ENCODE results near the gene HEMK1. TPM values are rescaled to one million over a fixed set of nuclear protein-coding genes. Genes with fewer than 3 reads are reported as not detected.

The HEMK1 gene
- total and polyA plus RNA-seq, 2 donors (not counting 1 experiment from before 2014, with no cell fraction given), result 34.2 to 43.0 TPM

DNA sequence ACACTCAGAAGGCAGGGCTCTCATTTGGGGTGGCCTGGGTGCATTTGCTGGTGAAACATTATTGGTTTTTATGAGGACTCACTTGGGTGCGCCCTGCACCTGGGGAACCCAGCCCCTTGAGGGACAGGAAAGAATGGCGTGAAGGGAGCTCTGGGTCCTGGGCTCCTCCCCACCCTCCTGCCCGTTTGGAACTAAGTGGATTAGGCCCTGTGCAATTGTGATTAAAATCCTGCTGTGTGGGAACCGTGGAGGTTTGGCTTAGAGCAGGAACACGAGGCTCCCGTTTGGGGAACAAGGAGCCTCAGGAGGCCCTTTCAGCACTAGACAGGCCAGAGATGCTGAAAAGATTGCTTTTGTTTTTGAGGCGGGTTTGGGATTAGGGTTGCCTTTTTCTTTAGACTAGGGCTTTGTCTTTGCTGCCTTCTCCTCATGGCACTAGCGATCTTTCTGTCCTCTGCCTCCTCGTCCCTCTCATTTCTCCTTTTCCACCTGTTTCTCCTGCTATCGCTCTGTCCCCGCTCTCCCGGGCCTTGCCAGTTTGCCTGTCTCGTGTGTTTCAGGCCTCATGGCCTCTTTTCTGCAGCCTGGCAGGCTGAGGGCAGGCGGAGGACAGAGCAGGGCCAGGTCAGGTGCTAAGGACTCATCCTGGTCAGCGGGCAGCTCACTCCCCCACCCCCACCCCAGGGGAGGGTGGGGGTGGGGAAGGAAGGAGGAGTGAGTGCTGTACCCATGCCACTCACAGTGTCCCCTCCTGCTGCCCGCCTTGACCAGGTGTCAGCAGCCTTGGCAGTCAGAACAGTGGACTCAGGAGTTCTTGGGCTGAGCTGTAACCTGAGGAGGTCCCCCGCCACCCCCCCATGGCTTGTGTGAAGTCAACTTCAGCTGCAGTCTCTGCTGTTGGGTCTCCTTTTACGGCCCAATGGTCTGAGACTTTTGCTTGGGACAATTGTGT, 56.2 kb downstream of the HEMK1 start:
- intact Hi-C loops (cut with micrococcal nuclease), result no loop called here
- no peak overlapping the region for H3K27ac Mint-ChIP-seq
- DNase-seq (no peak), ATAC-seq (ENCODE audit: low read depth) (no peak)
- WGBS (ENCODE audit: insufficient coverage), result 62% methylated on average over 14 of the region's 18 CpGs
- peaks cover 0 to 4% (median 0%) of the 10 kb centered on the region in 3 donors for H3K9me3 ChIP-seq (ENCODE audit: control extremely low read depth in 1 of 3, control insufficient read depth in 2 of 3, insufficient read depth in 1 of 3, low read length in 2 of 3)
- no peak overlapping the region for H3K9ac ChIP-seq (ENCODE audit: low read length)
- H3K4me3 Mint-ChIP-seq, result no peak overlapping the region
- no peak overlapping the region for H3K4me2 ChIP-seq (replicated peaks; ENCODE audit: low read depth, low read length, poor library complexity, severe bottlenecking)
- H3K4me1 ChIP-seq (ENCODE audit: control insufficient read depth in 2 of 2, insufficient read depth in 2 of 2, low read length in 2 of 2), result peaks cover 21 to 30% of the 10 kb centered on the region in 2 donors
- ChIA-PET CTCF (interaction anchor here (1.1 to 14.0 kb wide), 3 partner anchors 9 to 27 kb away, joined by 3 to 224 read pairs (median 5); no protein-coding TSS in a partner anchor), POLR2A (no interaction called here)
- peaks cover 1 to 10% of the 10 kb centered on the region in 2 experiments for H3K36me3 ChIP-seq (replicated peaks in 1 of 2; ENCODE audit: control extremely low read depth in 1 of 2, control insufficient read depth in 1 of 2, extremely low read depth in 1 of 2, insufficient read depth in 2 of 2, low read length in 1 of 2)
- H3K79me2 ChIP-seq (ENCODE audit: control insufficient read depth, insufficient read depth, low read length), result peaks cover 73% of the 10 kb centered on the region
- no peak overlapping the region for H2AFZ ChIP-seq (ENCODE audit: insufficient read depth, low read depth, low read length, poor library complexity, severe bottlenecking)
- TF ChIP-seq, protein P1, sequence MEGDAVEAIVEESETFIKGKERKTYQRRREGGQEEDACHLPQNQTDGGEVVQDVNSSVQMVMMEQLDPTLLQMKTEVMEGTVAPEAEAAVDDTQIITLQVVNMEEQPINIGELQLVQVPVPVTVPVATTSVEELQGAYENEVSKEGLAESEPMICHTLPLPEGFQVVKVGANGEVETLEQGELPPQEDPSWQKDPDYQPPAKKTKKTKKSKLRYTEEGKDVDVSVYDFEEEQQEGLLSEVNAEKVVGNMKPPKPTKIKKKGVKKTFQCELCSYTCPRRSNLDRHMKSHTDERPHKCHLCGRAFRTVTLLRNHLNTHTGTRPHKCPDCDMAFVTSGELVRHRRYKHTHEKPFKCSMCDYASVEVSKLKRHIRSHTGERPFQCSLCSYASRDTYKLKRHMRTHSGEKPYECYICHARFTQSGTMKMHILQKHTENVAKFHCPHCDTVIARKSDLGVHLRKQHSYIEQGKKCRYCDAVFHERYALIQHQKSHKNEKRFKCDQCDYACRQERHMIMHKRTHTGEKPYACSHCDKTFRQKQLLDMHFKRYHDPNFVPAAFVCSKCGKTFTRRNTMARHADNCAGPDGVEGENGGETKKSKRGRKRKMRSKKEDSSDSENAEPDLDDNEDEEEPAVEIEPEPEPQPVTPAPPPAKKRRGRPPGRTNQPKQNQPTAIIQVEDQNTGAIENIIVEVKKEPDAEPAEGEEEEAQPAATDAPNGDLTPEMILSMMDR (IDR thresholded peaks at IDR 0.05), result no peak
- TF ChIP-seq EZH2 (IDR thresholded peaks at IDR 0.05; ENCODE audit: borderline replicate concordance, insufficient read depth, low read depth, low read length, poor library complexity, severe bottlenecking), result no peak
- no peak overlapping the region for H3K4me3 ChIP-seq (ENCODE audit: control extremely low read depth in 1 of 5, extremely low read depth in 1 of 5, insufficient read depth in 1 of 5, low read depth in 2 of 5, low read length in 4 of 5)
- H3K27me3 ChIP-seq (replicated peaks in 1 of 4; ENCODE audit: control extremely low read depth in 1 of 4, control insufficient read depth in 3 of 4, insufficient read depth in 4 of 4, low read length in 3 of 4), result no peaks in the 10 kb centered on the region
- H3K4me1 Mint-ChIP-seq, result peaks cover 41% of the 10 kb centered on the region
- no peak overlapping the region for H3K27ac ChIP-seq (ENCODE audit: low read length in 2 of 2)
- H3K9me3 Mint-ChIP-seq (ENCODE audit: insufficient read depth), result no peaks in the 10 kb centered on the region
- peaks cover 41% of the 10 kb centered on the region for H4K20me1 ChIP-seq (ENCODE audit: control insufficient read depth, insufficient read depth, low read length, poor library complexity, severe bottlenecking)
- no peaks in the 10 kb centered on the region for H3K27me3 Mint-ChIP-seq

DNA sequence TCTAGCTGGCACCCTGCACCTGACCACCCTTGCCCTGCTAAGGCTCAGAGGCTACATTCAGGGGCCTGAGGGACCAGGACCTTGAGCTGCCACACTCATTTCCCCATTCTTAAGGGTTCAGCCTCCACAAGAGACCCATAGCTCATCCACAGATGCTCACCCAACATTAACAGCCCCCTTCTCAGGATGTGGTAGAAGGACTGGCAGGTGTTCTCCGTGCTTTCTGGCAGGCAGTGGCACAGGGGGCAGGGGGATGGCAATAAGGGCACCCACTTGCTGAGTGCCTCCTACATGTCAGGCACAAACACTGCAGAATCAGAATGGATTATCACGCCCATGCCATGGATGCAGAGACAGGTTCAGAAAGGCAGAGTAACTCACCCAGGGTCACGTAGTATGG, 57.1 kb downstream of the HEMK1 start:
- Histone ChIP-seq H3K4me3 (ENCODE audit: control extremely low read depth in 1 of 5, extremely low read depth in 1 of 5, insufficient read depth in 1 of 5, low read depth in 2 of 5, low read length in 4 of 5) (no peak overlapping the region), H3K4me2 (replicated peaks; ENCODE audit: low read depth, low read length, poor library complexity, severe bottlenecking) (no peak overlapping the region), H3K36me3 (replicated peaks in 1 of 2; ENCODE audit: control extremely low read depth in 1 of 2, control insufficient read depth in 1 of 2, extremely low read depth in 1 of 2, insufficient read depth in 2 of 2, low read length in 1 of 2) (peaks cover 1 to 7% of the 10 kb centered on the region in 2 experiments), H3K9me3 (ENCODE audit: control extremely low read depth in 1 of 3, control insufficient read depth in 2 of 3, insufficient read depth in 1 of 3, low read length in 2 of 3) (peaks cover 0 to 4% (median 0%) of the 10 kb centered on the region in 3 donors), H3K4me1 (ENCODE audit: control insufficient read depth in 2 of 2, insufficient read depth in 2 of 2, low read length in 2 of 2) (peaks cover 18 to 32% of the 10 kb centered on the region in 2 donors), H3K9ac (ENCODE audit: low read length) (no peak overlapping the region), H3K27ac (ENCODE audit: low read length in 2 of 2) (no peak overlapping the region), H2AFZ (ENCODE audit: insufficient read depth, low read depth, low read length, poor library complexity, severe bottlenecking) (no peak overlapping the region), H3K79me2 (ENCODE audit: control insufficient read depth, insufficient read depth, low read length) (peaks cover 72% of the 10 kb centered on the region), H3K27me3 (replicated peaks in 1 of 4; ENCODE audit: control extremely low read depth in 1 of 4, control insufficient read depth in 3 of 4, insufficient read depth in 4 of 4, low read length in 3 of 4) (no peaks in the 10 kb centered on the region), H4K20me1 (ENCODE audit: control insufficient read depth, insufficient read depth, low read length, poor library complexity, severe bottlenecking) (peaks cover 46% of the 10 kb centered on the region)
- POLR2A ChIA-PET, result no interaction called here
- ATAC-seq (ENCODE audit: low read depth) (no peak), DNase-seq (no peak)
- TF ChIP-seq, protein P1 (IDR thresholded peaks at IDR 0.05), result no peak
- TF ChIP-seq EZH2 (IDR thresholded peaks at IDR 0.05; ENCODE audit: borderline replicate concordance, insufficient read depth, low read depth, low read length, poor library complexity, severe bottlenecking), result no peak
- peaks cover 45% of the 10 kb centered on the region for H3K4me1 Mint-ChIP-seq
- H3K27me3 Mint-ChIP-seq, result no peaks in the 10 kb centered on the region
- no peak overlapping the region for H3K27ac Mint-ChIP-seq
- H3K9me3 Mint-ChIP-seq (ENCODE audit: insufficient read depth), result no peaks in the 10 kb centered on the region
- intact Hi-C loops (cut with micrococcal nuclease), result no loop called here
- no peak overlapping the region for H3K4me3 Mint-ChIP-seq
- WGBS (ENCODE audit: insufficient coverage), result 67% methylated on average over 3 of the region's 3 CpGs
- CTCF ChIA-PET, result interaction anchor here (1.1 to 1.3 kb wide), 2 partner anchors 10 to 13 kb away, joined by 3 to 5 read pairs; no protein-coding TSS in a partner anchor

Measured in B cell (primary cell).